ENCODE results near the gene TEX30.
"Not testable (repeated sequence)": the region's sequence is repeated elsewhere in the genome, so short reads cannot be mapped to it uniquely, and the experiment has no call there.

TEX30 gene

DNA sequence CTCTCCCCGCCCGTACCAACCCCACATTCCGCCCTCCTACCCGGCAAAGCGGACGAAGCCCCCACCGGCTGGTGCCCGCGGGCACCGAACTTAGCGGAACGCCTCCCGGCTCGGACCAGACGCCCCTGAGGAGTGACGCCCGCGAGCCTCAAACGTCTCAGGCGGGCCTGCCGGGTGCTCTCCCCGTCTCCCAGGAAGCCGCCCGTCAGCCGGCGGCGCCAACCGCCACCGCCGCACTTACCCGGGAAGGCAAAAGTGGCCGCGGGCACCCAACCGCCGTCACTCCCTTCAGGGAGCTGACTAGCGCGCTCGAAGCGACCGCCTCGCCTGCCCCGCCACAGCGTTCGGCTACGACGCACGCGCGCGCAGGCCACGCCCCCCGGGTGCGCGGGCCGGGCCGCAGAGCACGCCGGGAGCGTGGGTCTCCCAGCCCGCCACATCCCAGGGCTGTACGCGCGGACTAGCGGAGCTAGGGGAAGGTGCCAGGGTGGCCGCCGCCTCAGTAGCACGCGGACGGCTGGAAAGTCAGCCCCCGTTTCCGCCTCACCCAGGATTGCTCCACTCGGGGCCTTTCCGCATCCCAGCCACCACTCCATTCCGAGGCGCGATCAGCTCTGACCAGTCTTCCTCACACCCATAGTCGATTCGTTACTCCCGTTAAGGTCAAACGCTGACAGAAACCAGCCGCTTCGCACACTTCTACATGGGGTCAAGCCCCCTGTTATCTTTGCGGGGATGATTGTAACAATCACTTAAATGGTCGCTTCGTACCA, at the start of gene TEX30:
Gene TEX30 (minus strand): TSS at position 346 of the 773 bp plus-strand sequence. CDS start 3,760 bp downstream, outside the sequence.
- peak; percentile 70 for DNase-seq (ENCODE audit: low read depth)

DNA sequence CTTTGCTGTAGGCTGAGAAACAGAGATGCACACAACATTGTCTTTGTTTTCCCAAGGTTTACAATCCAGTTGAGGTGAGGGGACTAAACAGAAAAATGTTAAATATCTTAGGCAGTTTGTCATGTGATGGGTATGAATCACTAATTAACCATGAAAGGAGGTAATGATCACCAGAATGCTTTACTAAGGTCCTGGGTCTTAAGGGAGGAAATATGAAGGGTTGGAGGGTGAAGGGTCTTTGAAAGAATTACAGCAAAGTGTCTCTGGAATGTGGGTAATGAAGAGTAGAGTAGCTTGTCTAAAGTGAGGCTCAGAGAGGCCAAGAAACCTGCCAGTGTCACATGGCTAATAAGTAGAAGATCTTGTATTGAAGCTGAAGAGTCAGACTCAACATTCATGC, 44.3 kb upstream of the TEX30 start:
- no peak for DNase-seq (ENCODE audit: low read depth)

DNA sequence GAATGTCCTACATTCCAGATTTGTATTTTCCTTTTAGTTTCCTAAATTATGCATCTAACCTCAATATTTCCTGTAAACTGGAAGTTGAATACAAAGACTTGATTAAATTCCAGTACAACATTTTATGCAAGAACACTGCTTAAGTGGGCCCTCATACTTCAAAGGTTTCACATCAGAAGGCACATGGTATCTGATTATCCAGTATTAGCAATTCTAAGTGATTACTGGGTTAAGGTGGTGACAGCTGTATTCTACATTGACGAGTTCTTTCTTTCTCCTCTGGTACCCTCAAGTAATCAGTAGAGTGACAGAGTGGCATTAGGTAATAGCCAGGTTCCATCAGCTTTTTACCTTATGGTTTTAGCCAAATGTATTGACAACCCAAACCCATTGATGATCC, 43.7 kb upstream of the TEX30 start:
- no peak for DNase-seq (ENCODE audit: low read depth)

DNA sequence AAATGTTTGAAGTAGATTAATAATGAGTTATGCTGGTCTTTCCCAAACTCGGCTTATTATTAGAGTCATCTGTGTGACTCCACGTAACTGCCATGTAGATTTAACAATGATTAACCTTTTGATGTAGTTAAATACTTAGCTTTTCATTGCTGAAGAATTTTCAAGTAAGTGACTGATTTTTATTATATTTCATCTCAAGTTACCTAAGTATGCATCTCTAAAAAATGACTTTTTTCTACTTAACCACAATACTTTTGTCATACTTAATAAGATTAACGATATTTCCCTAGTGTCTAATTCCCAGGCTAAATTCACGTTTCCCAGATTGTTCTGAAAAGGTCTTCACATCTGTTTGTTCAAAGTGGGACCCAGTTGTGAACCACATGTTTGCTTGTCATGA, 43.1 kb upstream of the TEX30 start:
- DNase-seq (ENCODE audit: low read depth) = no peak

DNA sequence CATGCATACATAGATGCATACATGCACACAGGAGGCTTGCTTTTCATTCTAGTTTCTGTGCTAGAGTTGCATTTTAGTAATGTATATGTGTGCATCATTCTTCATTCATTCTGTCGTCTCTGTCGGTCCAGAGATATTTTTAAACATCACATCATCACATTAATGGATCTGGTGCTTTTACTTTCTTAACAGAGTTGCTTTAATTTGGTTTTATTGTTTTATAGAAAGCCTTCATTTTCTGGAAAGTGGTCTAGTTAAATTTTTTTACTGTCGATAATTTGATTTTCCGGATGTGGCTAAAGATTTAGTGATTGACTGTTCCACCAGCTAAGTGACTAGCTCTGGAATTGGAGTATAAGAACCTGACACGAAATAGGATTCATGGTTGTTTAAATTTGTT, 42.2 kb upstream of the TEX30 start:
- DNase-seq (ENCODE audit: low read depth) = no peak

DNA sequence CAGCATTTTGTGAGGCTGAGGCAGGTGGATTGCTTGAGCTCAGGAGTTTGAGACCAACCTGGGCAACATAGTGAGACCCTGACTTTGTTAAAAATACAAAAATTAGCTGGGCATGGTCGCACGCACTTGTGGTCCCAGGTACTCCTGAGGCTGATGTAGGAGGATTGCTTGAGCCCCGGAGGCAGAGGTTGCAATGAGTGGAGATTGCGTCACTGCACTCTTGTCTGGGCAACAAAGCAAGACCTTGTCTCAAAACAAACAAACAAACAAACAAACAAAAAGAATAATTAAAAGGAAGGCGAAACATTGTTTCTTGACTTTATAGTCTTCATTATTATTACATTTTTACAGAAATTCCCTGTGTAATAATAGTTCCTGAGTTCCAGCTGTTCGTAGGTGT, 41.2 kb upstream of the TEX30 start:
- DNase-seq (ENCODE audit: low read depth) = no peak

DNA sequence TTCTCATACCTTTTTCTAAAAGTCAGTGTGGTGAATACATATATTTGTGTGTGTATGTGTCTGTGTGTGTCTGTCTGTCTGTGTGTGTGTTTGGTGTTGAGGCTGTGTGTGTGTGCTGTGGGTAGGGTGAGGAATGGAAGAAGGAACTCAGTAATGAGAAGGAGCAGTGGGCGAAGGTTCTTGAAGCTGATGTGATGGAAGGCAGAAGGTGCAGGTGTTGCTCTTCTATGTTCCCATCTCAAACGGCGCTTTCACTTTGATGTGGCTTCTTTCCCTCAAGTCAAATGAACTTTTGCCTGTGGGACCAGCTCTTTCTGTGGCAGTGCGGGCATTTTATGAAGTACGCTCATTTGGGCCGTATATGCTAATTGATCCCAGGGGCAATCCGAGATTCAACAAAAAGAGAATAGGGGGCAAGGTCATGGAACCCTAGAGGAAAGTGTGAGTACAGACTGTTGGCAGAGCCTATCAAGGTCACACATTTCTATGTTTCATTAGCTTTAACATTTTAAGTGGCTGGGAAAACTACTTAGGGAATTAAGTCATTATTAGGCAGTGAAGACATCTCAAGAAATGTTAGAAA, 40.5 kb upstream of the TEX30 start:
- no peak for DNase-seq (ENCODE audit: low read depth)

DNA sequence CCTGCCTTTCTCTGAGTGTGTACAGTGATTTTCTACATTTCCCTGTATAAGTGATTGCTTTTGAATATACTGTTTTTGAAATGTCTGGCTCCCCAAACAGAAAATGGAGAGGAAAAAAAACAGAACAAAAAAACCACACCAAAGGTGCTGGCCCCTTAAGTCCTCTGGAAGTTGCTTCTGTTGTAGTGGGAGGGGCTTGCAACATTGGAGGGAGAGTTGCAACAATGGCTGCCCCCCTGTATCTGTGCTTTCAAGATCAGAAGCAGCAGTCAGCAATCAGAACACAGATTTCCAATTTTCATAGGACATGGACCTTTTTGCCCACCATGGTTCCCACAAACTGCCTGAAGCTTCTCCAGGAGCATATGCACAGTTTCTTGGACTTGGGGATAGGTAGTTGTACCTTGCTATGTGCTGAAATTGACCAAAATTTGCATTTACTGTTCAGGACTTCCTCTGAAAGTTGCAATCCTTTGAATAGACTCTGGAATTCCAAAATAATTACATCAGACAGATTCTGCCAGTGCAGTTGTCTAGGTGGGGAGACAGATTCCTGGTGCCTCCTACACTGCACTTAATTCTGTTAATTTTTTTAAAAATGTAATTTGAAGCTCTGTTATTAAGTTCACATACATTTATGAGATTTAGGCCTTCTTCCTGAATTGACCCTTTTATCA, 39.2 kb upstream of the TEX30 start:
- peak; percentile 41 for DNase-seq (ENCODE audit: low read depth)

DNA sequence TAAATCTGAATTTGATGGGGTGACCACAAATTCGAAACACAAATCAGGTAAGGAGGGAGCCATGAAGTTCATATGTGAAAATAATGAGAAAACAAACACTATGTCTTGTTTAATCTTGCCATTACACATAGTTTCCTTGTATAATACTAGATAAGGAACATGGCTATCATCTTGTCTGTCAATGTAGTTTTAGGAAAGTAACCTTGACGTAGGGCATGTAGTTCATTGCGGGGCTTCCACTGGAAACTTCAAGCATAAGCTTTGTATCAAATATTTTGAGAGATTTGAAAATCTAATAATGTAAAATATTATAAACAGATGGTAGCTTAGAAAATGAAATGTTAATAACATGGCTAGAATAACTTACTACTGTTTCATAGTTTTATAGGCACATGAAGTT, 34.1 kb upstream of the TEX30 start:
- no peak for DNase-seq (ENCODE audit: low read depth)

DNA sequence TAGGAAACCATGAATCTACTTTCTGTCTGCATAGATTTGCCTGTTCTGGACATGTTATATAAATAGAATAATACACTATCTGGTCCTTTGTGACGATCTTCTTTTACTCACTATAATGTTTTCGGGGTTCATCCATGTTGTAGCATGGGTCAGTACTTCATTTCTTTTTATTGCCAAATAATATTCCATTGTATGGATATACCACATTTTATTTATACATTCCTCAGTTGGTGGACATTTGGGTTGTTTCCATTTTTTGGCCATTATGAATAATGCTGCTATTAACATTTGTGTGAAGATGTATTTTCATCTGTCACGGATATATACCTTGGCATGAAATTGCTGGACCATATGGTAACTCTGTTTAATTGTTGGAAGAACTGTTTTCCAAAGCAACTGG, 32.1 kb upstream of the TEX30 start:
- no peak for DNase-seq (ENCODE audit: low read depth)

DNA sequence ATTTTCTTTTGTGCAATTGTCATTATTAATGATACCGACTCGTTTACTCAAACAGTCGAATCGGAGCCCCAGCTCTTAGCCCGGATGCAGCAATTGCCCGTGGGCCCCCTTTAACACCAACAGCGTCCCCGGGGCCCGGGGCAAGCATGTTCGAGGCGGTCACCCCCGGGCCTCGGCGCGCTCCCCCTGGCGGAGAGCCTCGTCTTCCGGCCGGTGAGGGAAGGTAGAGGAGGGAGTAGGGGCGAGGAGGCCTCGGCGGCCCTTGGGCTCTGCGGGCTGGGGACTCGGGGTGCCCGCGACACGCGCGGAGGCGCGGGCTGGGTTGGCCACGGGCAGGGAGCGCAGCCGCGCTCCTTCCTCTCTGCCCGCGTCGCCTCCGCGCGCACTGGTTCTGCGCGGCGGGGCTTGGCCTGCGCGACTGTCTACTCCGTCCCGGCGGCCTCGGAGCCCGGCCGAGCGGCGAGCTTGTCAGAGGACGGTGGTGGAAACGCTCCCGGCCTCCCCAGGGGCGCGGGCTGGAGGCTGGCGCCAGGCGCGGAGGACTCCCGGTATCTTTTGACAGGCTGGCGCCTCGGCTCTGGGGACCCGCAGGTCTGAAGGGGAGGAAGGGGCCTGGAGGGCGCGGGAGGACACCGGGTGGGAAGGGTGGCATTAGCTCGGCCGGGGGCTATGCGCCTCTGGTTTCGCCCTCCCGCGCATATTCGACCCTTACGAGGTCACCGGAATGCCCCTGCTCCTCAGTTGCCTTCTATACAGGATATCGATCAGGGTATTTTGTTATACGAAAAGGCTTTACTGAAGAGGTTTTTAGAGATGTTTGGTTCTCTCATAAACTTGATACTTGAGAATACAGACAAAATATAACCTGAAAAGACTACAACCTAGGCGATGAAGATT, 26.8 kb upstream of the TEX30 start:
- peak; percentile 68 for DNase-seq (ENCODE audit: low read depth)

DNA sequence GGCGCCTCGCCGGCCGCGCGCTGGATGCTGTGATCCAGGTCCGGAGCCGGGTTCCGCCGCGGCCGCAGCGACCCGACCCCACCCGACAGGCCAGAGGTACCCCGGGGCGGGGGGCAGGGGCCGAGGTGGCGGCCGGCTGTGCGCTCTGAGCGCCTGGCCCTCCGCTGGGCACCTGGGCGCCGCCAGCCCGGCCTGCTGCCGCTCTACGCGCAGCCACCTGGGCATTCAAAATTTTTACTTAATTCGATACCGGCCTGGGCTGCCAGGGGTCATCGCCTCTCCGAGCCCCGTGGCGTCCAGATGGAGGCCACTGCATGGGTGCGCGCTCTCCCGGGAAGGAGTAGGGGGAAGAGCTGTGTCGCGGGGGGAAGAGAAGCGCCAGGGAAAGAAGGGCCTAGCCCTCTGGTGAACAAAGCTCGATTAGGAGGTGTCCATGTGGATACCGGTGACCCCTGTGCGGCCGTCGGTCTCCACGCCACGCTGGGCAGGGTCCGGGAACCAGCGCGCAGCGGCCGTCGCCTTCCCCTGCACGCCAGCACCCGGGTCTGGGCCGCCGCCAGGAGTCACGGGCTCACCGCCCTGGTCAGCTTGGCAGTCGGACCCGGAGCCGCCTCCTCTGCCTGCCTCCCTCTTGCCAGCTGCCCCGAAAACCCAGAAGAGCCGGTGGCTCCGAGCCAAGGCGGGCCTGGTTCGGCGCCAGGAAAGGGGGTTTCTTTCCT, 26.0 kb upstream of the TEX30 start:
- DNase-seq (ENCODE audit: low read depth) = peak; percentile 21

DNA sequence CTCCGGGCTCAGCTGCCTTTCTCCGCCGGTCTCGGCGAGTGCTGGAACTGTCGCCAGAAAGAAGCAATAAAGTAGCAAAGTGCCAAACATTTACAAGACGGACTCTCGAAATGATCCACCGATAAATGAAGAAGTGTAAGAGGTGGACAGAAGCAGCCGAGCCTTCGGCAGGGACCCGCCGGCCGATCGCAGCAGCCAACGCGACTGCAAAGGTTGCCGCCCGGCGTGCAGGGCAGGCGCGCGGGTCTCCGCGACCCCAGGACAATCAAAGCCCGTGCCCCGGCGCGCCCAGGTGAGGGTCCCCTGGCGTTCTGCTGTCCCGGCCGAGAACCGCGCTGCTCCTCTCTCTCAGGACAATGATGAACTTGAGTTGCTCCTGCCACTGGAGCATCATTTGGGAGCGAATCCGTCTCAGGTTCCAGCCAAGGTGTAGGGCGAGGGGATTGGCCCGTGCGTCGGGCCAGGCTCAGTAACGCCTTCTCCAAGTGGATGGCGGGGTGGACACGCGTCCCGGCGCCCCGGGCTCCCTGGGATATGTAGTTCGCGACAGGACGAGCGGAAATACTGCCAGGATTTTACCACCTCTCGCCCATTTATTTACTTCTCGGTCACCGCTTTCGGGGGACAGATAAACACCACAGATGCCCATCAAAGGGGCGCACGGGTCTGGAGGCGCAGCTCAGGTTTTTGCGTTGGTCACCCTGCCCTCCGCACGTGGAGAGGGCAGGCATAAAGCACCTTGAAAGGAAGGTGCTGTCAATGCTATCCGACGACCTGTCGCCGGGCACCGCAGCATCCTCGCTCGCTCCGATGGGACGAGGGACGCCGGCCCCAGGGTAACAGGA, 25.2 kb upstream of the TEX30 start, which contains the start of the genes BIVM and POGLUT2:
Gene BIVM (plus strand): TSS at position 539 of the 845 bp plus-strand sequence. CDS start 8,149 bp downstream, outside the sequence.
Gene POGLUT2 (minus strand): TSS at position 396 of the 845 bp plus-strand sequence. CDS start 306 bp downstream, at position 90.
- peak; percentile 91 for DNase-seq (ENCODE audit: low read depth)

DNA sequence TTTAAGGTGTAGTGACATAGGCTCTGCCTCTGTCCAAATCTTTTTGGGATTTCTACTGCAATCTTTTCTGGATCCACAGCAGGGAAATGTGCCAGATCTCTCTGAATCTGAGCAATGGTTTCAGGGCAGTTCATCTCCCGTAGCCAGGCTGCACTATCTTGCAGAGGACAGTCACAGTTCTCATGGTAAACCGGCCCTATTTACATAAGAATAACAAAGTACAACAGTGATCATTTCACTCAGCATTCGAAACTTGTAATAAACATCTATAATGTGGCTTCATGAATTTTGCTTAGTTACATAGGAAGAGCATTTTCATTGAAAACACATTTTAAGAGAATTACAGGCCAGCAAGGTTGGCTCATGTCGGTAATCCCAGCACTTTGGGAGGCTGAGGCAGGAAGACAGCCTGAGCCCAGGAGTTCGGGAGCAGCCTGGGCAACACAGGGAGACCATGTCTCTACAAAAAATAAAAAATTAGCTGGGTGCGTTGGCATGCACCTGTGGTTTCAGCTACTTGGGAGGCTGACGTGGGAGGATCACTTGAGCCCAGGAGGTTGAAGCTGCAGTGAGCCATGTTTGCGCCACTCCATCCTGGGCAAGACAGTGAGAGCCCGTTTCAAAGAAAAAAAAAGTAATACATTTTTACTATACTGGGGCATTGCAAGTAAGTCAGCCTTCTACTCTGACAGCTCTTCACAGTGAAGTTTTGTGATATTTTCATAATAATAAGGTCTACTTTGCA, 20.2 kb upstream of the TEX30 start:
- DNase-seq (ENCODE audit: low read depth) = no peak

DNA sequence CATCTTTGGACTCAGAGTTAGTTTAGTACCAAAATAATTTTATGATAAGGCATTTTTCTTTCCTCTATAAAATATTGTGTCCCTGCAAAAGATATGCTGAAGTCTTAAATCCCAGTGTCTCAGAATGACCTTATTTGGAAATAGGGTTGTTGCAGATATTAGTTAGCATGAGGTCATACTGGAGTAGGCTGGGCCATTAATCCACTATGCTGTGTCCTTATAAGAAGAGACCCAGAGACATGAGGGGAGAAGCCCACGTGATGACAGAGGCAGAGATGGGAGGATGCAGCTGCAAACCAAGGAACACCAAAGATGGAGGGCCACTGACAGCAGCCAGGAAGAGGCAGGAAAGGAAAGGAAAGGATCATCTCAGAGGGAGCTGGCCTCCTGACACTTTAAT, 18.8 kb upstream of the TEX30 start:
- DNase-seq (ENCODE audit: low read depth) = no peak

DNA sequence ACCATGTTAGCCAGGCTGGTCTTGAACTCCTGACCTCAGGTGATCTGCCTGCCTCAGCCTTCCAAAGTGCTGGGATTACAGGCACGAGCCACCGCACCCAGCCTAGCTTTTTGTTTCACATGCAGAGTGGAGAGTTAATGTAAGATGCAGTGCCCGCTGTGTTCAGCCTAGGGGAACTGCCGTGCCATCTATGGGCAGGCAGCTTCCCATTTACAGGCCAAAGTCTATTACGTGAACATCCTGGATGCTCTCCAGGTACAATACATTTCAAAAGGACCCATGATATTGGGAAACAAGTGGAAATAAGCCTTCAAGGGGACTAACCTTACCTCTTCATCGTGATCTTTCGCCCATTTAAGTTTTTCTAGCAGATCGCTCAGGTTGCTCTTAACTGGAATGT, 15.1 kb upstream of the TEX30 start:
- DNase-seq (ENCODE audit: low read depth) = no peak

DNA sequence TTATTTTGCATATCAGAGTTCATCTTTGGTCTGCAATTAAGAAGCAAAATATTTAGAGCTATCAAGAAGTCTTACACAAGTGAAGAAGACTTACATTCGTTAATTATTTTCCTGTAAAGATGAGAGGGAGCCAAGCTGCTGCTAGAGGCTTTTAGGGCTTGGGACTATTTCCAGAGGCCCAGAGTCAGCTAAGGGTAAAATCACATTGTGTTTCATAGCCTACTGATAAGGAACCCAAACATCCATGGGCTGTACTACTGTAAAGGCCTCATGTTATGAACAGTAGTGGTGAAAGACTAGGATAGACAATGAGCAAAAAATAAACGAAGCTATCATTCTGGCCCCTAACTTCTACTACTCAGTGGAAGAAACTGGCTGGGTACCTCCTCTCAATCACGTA, 10.9 kb upstream of the TEX30 start:
- no peak for DNase-seq (ENCODE audit: low read depth)

DNA sequence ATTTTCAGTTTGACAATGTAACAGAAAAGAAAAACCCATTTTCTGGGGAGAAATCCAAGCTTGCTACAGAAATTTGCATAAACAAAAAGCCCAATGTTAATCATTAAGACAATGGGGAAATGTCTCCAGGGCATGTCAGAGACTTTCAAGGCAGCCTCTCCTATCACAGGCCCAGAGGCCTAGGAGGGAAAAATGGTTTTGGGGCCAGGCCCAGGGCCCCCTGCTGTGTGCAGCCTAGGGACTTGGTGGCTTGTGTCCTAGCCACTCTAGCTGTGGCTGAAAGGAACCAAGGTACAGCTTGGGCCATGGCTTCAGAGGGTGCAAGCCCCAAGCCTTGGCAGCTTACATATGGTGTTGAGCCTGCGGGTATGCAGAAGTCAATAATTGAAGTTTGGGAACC, 8.0 kb upstream of the TEX30 start:
- no peak for DNase-seq (ENCODE audit: low read depth)

DNA sequence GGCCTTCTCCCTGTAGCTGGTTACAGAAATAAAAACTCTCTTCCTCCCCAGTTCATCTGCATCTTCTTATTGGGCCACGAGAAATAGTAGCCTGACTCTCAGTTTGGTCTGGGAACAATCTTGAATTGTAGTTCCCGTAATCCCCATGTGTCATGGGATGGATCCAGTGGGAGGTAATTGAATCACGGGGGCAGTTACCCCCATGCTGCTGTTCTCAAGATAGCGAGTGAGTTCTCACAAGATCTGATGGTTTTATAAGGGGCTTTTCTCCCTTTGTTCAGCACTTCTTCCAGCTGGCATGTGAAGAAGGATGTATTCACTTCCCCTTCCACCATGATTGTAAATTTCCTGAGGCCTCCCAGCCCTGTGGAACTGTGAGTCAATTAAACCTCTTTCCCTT, 7.1 kb upstream of the TEX30 start:
- DNase-seq (ENCODE audit: low read depth) = not testable (repeated sequence)

Measured in amniotic epithelial cell (primary cell).